Heart left ventricle (tissue), 16 donors: Measurements from ENCODE around the gene MSL3. TPM values are rescaled to one million over a fixed set of nuclear protein-coding genes. Genes with fewer than 3 reads are reported as not detected.

Experiments used
- ATAC-seq, 4 donors: fragments of 200-7000 bp; cut with Tn5 transposase; one replicate each; pipeline ENCODE4 v1.9.1; 2020 to 2022; ENCODE audit warnings: moderate library complexity in 4 of 4, mild to moderate bottlenecking in 3 of 4, moderate number of reproducible peaks in 1 of 4
- DNase-seq, 5 donors: peaks; one replicate each; pipeline ENCODE4 v3.0.0-alpha.2; 2020
- H3K27ac ChIP-seq, 12 donors: fragments of 200-600 bp; sonication (generic) in 4 of 12; one replicate each; pipeline versions ENCODE4 v1.5.0 to v1.8.0; 2016 to 2022; ENCODE audit warnings: mild to moderate bottlenecking in 2 of 12
- H3K27me3 ChIP-seq, 9 donors: fragments of 200-600 bp; sonication (generic) in 2 of 9; one replicate each; pipeline versions ENCODE4 v1.5.1 to v1.8.0; 2016 to 2022; ENCODE audit warnings: mild to moderate bottlenecking in 3 of 9
- H3K36me3 ChIP-seq, 9 donors: fragments of 200-600 bp; sonication (generic) in 2 of 9; one replicate each; pipeline versions ENCODE4 v1.5.0 to v1.8.0; 2018 to 2022; ENCODE audit warnings: mild to moderate bottlenecking in 2 of 9
- H3K4me1 ChIP-seq, 12 donors: fragments of 200-600 bp; sonication (generic) in 4 of 12; one replicate each; pipeline versions ENCODE4 v1.5.0 to v1.8.0; 2016 to 2022; ENCODE audit warnings: mild to moderate bottlenecking in 3 of 12
- H3K4me3 ChIP-seq, 12 donors: fragments of 200-600 bp; sonication (generic) in 4 of 12; one replicate each; pipeline versions ENCODE4 v1.5.0 to v1.8.0; 2017 to 2022; ENCODE audit warnings: mild to moderate bottlenecking in 9 of 12, moderate library complexity in 4 of 12
- H3K9me3 ChIP-seq, 12 donors: fragments of 200-600 bp; sonication (generic) in 4 of 12; one replicate each; pipeline versions ENCODE4 v1.5.0 to v1.8.0; 2016 to 2022; ENCODE audit warnings: mild to moderate bottlenecking in 1 of 12
- POLR2A ChIP-seq, 2 donors: fragments of 450-650 bp; IDR thresholded peaks; one replicate each; pipeline ENCODE4 v1.6.1; 2017; ENCODE audit warnings: antibody characterized with exemption in 2 of 2, mild to moderate bottlenecking in 2 of 2, moderate library complexity in 2 of 2
- WGBS, 4 donors: extraction: QIAGEN DNeasy Blood & Tissue Kit in 2 of 4; methylation state at CpG; one replicate each; pipeline versions ENCODE4 v1.1.5 to v1.1.7; 2013 to 2018; 5-methylcytosine and 5-hydroxymethylcytosine counted together
- intact Hi-C, 10 donors: fragments of 100-400 bp; cut with DNase I; formaldehyde crosslinking; loops; one replicate each; pipeline versions ENCODE4 v1.11.1 to v1.14.2; 2022
- polyA plus RNA-seq, 2 donors: library from polyadenylated mRNA; stranded (reverse); fragments of 200-250 nt; gene quantifications; one replicate each; pipeline ENCODE4 v1.2.3, GENCODE V29; 2013
- total RNA-seq, 9 donors: library from RNA; depleted of rRNA in 2 of 9; stranded (reverse); fragments of >200 nt in 2 of 9; fragmentation: NEBNext Ultra II Directional in 3 of 9; extraction: Animal tissue kit (Norgen Biotek cat#: 25700) in 3 of 9; gene quantifications; one replicate each; pipeline versions ENCODE4 v1.1.0 to v1.2.4, GENCODE V29; 2016 to 2023
- TF ChIP-seq, protein P1 (sequence below), 12 donors: fragments of 200-600 bp; sonication (generic) in 4 of 12; IDR thresholded peaks; one replicate each; pipeline versions ENCODE4 v1.5.0 to v1.8.0; 2018 to 2022; ENCODE audit warnings: antibody characterized with exemption in 12 of 12, mild to moderate bottlenecking in 5 of 12
- donor health status: ischemic (EF 13 %, LVEDD 7.1; RV severe dilation, severe dysfunction).
- donor health status: healthy with polysubstance abuse.
- donor health status: DM: no; HTN: yes; CAD: no.
- donor health status: DM: no; HTN: no; CAD: no.
- donor health status: ischemic (EF 25% LVEDD 6.9; RV normal size, moderate dysfunction).
- donor health status: ischemic (EF 25% LVEDD 5.7; RV mildly dilated, moderate dysfunction).
- donor health status: healthy.
- donor health status: DM: yes; HTN: yes; CAD: no.
- donor health status: ischemic (EF 35%, LVEDD 5.7; RV mildly dilated, moderate dysfunction).
- donor health status: nonischemic (EF 11% LVEDD 7.7; RV severe dilation, severe dysfunction).
- donor health status: DM: yes; HTN: yes; CAD: no.
- donor health status: PGD.
- donor health status: ischemic (EF 29% LVEDD 5.4; RV normal size, mild dysfunction).
- donor health status: nonischemic (EF 23%, LVEDD 6.1; RV moderate dilation, normal function).

MSL3 gene
- total and polyA plus RNA-seq, 11 donors, result 11.0 to 25.9 (median 13.2) TPM

DNA sequence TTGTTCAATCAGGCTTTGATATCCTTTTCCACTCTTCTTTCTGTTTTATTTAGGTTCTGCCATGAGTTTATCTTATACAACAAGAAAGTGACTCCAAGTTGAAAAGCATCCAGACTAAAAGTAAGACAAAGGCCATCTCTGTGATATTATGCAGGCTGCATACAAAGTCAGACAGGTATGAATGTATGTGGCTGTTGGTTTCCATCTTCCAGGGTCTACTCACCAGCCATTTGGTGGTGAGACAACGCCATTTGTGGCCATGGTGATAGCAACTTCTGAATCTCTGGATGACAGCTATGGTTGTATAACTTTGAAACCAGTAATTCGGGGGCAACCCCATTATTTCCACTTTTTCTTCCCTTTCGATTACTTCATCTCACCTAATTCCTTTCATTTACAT is 17.2 kb upstream of the MSL3 start:
- ATAC-seq (no peak), DNase-seq (no peak)
- Histone ChIP-seq H3K27me3 (peaks cover 0 to 16% (median 0%) of the 10 kb centered on the region in 9 donors), H3K27ac (no peak overlapping the region), H3K36me3 (no peaks in the 10 kb centered on the region), H3K4me3 (no peak overlapping the region), H3K9me3 (no peaks in the 10 kb centered on the region), H3K4me1 (no peaks in the 10 kb centered on the region)
- 76 to 93% (median 84%) methylated on average over 3 of the region's 3 CpGs for WGBS, 4 donors
- TF ChIP-seq, protein P1, sequence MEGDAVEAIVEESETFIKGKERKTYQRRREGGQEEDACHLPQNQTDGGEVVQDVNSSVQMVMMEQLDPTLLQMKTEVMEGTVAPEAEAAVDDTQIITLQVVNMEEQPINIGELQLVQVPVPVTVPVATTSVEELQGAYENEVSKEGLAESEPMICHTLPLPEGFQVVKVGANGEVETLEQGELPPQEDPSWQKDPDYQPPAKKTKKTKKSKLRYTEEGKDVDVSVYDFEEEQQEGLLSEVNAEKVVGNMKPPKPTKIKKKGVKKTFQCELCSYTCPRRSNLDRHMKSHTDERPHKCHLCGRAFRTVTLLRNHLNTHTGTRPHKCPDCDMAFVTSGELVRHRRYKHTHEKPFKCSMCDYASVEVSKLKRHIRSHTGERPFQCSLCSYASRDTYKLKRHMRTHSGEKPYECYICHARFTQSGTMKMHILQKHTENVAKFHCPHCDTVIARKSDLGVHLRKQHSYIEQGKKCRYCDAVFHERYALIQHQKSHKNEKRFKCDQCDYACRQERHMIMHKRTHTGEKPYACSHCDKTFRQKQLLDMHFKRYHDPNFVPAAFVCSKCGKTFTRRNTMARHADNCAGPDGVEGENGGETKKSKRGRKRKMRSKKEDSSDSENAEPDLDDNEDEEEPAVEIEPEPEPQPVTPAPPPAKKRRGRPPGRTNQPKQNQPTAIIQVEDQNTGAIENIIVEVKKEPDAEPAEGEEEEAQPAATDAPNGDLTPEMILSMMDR (IDR thresholded peaks at IDR 0.05), result no peak
- no peak for TF ChIP-seq POLR2A (IDR thresholded peaks at IDR 0.05)
- intact Hi-C loops, result no loop called here

DNA sequence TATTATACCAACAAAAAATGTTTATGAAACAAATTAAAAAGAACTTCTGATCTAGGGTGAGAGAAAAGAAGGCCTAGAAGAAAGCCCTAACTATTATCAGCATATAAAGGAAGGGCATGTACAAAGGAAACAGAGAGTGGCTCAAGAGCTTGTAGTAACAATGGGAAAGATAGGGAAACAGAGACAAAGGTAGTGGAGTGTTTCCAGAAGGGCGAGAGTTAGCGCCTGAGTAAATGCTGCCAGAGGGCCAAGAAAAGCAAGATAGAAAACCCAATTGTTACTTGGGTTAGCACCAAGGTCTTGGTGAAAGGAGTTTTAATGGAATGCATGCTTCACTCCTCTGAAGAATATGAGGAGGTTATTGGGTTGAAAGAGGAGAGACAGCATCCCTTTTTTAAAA is 16.5 kb upstream of the MSL3 start:
- Histone ChIP-seq H3K27me3 (peaks cover 0 to 16% (median 0%) of the 10 kb centered on the region in 9 donors), H3K4me1 (no peaks in the 10 kb centered on the region), H3K4me3 (no peak overlapping the region), H3K9me3 (no peaks in the 10 kb centered on the region), H3K36me3 (no peaks in the 10 kb centered on the region), H3K27ac (no peak overlapping the region)
- DNase-seq (no peak), ATAC-seq (no peak)
- WGBS, 4 donors, result 56 to 75% (median 70%) methylated on average over 2 of the region's 2 CpGs
- intact Hi-C loops, result no loop called here
- no peak for TF ChIP-seq POLR2A (IDR thresholded peaks at IDR 0.05)
- TF ChIP-seq, protein P1 (IDR thresholded peaks at IDR 0.05), result no peak

- H3K36me3 ChIP-seq, result no peaks in the 10 kb centered on the region
- no peak overlapping the region for H3K27ac ChIP-seq
- WGBS, 4 donors, result 60 to 71% (median 67%) methylated on average over 2 of the region's 2 CpGs
- DNase-seq, result no peak
- ATAC-seq, result no peak
- no peaks in the 10 kb centered on the region for H3K9me3 ChIP-seq
- intact Hi-C loops, result no loop called here
- no peaks in the 10 kb centered on the region for H3K4me1 ChIP-seq
- peaks cover 0 to 21% (median 0%) of the 10 kb centered on the region in 9 donors for H3K27me3 ChIP-seq
- H3K4me3 ChIP-seq, result no peak overlapping the region
- TF ChIP-seq, protein P1 (IDR thresholded peaks at IDR 0.05), result no peak
- TF ChIP-seq POLR2A (IDR thresholded peaks at IDR 0.05), result no peak
Measured at GRCh38 chrX:11745881-11746280, 12.2 kb upstream of the MSL3 start.

DNA sequence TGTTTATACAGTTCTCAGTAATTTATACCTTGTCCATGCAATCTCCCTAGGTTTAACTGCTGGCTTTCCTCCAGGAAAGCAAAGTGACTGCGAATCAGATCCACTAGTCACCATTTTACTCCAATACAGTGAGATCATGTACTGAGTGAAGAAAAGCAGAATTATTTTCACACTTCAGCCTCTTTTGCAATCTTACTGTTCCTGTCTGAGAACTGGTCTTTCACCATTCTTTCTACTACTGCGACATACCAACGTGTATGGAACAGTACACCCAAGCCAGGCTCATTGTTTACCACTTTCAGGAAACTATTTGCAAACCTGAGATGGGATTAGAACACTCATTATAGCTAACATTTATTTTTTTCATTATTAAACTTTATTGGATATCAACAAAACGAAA is 8.0 kb upstream of the MSL3 start:
- H3K27me3 ChIP-seq, result peaks cover 0 to 21% (median 0%) of the 10 kb centered on the region in 9 donors
- WGBS, 4 donors, result 52 to 79% (median 68%) methylated on average over 4 of the region's 4 CpGs

More for the DNA sequence above, 8.0 kb upstream of the MSL3 start:
- TF ChIP-seq, protein P1 (IDR thresholded peaks at IDR 0.05), result no peak
- no peak for TF ChIP-seq POLR2A (IDR thresholded peaks at IDR 0.05)
- intact Hi-C loops, result no loop called here
- Histone ChIP-seq H3K9me3 (no peaks in the 10 kb centered on the region), H3K4me1 (no peaks in the 10 kb centered on the region), H3K36me3 (no peaks in the 10 kb centered on the region), H3K27ac (no peak overlapping the region), H3K4me3 (no peak overlapping the region)
- ATAC-seq (no peak), DNase-seq (no peak)
